ENCODE measurements around the gene SETD6. TPM values are rescaled to one million over a fixed set of nuclear protein-coding genes. Genes with fewer than 3 reads are reported as not detected.

The SETD6 gene, protein sequence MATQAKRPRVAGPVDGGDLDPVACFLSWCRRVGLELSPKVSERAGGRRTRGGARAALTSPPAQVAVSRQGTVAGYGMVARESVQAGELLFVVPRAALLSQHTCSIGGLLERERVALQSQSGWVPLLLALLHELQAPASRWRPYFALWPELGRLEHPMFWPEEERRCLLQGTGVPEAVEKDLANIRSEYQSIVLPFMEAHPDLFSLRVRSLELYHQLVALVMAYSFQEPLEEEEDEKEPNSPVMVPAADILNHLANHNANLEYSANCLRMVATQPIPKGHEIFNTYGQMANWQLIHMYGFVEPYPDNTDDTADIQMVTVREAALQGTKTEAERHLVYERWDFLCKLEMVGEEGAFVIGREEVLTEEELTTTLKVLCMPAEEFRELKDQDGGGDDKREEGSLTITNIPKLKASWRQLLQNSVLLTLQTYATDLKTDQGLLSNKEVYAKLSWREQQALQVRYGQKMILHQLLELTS
- 10 to 100 TPM; 37.3 to 59.2 (median 44.4) TPM for total RNA-seq

DNA sequence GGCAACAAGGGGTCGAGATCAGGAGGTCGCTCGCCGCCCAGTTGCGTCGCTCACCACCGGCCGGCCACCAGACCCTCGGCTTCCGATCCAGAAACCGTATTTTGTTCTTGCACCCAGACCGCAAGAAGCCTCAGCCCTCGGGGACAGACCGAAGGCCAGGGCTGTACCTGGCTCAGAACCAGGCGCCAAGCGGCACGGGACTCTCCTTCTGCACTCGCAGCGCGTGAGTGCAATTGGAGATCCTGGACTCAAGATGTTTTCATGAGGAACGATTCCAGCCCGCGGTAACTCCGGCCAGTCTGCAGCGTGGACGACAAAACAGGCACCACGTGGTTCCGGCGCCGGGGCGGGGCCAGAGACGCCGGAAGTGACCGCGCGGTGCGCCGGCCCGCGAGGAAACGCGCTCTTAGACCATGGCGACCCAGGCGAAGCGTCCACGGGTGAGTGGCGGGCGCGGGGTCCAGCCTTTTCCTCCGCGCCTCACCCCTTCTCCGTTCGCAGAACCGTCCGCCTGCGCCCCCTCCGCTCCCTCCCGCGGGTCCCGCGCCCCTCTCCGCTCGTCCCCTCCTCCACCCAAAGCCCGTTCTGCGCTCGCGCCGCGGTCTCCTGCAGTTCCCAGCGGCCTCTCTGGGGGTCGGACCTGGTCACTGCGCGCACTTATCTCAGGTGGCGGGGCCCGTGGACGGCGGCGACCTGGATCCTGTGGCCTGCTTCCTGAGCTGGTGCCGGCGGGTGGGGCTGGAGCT lies at the start of gene SETD6:
Gene SETD6 (plus strand): TSS at position 393 of the 746 bp plus-strand sequence. CDS start 21 bp downstream, at position 414.
- no peaks in the 10 kb centered on the region for H3K9me3 ChIP-seq
- DNase-seq, result peak; percentile 92 to 93
- TF ChIP-seq, protein P1, sequence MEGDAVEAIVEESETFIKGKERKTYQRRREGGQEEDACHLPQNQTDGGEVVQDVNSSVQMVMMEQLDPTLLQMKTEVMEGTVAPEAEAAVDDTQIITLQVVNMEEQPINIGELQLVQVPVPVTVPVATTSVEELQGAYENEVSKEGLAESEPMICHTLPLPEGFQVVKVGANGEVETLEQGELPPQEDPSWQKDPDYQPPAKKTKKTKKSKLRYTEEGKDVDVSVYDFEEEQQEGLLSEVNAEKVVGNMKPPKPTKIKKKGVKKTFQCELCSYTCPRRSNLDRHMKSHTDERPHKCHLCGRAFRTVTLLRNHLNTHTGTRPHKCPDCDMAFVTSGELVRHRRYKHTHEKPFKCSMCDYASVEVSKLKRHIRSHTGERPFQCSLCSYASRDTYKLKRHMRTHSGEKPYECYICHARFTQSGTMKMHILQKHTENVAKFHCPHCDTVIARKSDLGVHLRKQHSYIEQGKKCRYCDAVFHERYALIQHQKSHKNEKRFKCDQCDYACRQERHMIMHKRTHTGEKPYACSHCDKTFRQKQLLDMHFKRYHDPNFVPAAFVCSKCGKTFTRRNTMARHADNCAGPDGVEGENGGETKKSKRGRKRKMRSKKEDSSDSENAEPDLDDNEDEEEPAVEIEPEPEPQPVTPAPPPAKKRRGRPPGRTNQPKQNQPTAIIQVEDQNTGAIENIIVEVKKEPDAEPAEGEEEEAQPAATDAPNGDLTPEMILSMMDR (IDR thresholded peaks at IDR 0.05), result peak in 4 of 6 experiments; percentile 22 to 40 (median 30)
- peak in 1 of 2 donors; percentile 65 for TF ChIP-seq POLR2A (IDR thresholded peaks at IDR 0.05)
- H3K27ac ChIP-seq, result peak within 1 kb of the TSS; percentile 18 to 74 (median 60)
- intact Hi-C loops (cut with DNase I), result loop anchor here (10.0 kb wide), 1 partner anchor 240 kb away; no protein-coding TSS in a partner anchor
- peaks cover 9 to 10% of the 10 kb centered on the region in 2 donors for H3K4me1 ChIP-seq
- H3K4me3 ChIP-seq (replicated peaks in 1 of 3), result peak within 1 kb of the TSS; percentile 12 to 87 (median 70)
- no peaks in the 10 kb centered on the region for H3K27me3 ChIP-seq
- peaks cover 14 to 32% of the 10 kb centered on the region in 2 donors for H3K36me3 ChIP-seq
- 0 to 1% methylated on average over 12 to 50 of the region's 80 CpGs for WGBS, 2 donors

DNA sequence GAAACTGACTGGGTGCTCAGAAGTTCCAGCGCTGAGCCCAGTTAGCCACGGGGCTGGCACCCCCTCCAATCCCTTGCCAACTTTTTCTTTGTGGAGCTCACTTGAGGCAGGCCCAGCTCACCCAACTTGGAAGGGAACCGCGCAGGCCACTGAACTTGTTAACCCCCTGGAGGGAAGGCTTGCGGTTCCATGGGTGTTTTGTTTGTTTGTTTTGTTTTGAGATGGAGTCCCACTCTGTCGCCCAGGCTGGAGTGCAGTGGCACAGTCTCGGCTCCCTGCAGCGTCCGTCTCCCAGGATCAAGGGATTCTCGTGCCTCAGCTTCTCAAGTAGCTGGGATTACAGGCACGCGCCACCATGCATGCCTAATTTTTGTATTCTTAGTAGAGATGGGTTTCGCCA lies 49.5 kb upstream of the SETD6 start:
- no peak for DNase-seq
- Histone ChIP-seq H3K36me3 (no peaks in the 10 kb centered on the region), H3K27me3 (peaks cover 4% of the 10 kb centered on the region), H3K27ac (no peak overlapping the region), H3K4me1 (peaks cover 0 to 20% of the 10 kb centered on the region in 2 donors), H3K4me3 (replicated peaks in 1 of 3) (no peak overlapping the region), H3K9me3 (no peaks in the 10 kb centered on the region)
- whole genome bisulfite sequencing, 2 donors, result 62 to 72% methylated on average over 12 to 13 of the region's 13 CpGs
- intact Hi-C loops (cut with DNase I), result no loop called here
- TF ChIP-seq, protein P1 (IDR thresholded peaks at IDR 0.05), result no peak
- no peak for TF ChIP-seq POLR2A (IDR thresholded peaks at IDR 0.05)

DNA sequence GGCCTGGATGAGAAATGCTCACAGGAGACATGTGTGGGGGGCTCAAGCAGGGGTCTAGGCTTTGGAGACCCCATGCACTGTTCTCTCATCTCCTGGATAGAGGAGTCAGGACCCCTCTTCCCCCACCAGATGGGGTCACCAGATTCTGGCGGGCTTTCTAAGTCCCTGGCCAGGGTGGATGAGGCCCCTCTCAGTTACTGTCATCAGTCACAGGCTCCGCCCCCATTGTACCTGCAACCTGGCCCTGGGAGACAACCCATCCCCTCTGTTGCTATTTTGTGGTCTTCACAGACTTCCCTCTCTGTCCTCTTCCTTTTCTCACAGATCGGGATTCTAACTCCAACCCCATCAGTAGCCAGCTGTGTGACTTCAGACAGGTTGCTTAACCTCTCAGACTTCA lies 48.9 kb upstream of the SETD6 start:
- Histone ChIP-seq H3K36me3 (no peaks in the 10 kb centered on the region), H3K9me3 (no peaks in the 10 kb centered on the region), H3K4me1 (peaks cover 0 to 20% of the 10 kb centered on the region in 2 donors), H3K27me3 (peaks cover 4% of the 10 kb centered on the region), H3K27ac (no peak overlapping the region), H3K4me3 (replicated peaks in 1 of 3) (no peak overlapping the region)
- WGBS, 2 donors, result 87 to 92% methylated on average over 3 of the region's 3 CpGs
- intact Hi-C loops (cut with DNase I), result no loop called here
- no peak for DNase-seq
- TF ChIP-seq POLR2A (IDR thresholded peaks at IDR 0.05), result no peak
- TF ChIP-seq, protein P1 (IDR thresholded peaks at IDR 0.05), result no peak

DNA sequence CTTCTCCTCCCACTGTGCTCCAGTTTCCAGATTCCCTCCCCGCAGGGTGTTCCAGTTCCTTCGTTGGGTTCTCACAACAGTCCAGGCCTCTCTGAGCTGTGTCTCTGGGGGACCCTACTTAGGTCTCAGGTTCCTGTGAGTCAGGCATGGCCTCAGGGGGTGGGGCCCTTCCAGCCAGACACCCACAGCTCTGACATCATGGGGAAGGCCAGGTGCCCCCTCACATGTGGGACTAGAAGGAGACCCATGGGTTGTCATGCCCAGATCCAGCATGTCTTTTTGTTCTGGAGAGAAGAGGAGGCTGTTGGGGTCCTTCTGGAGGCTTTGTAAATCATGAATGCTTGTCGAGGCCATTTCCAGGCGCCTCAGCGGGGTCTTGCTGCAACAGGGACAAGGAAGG lies 47.4 kb upstream of the SETD6 start:
- Histone ChIP-seq H3K4me3 (replicated peaks in 1 of 3) (no peak overlapping the region), H3K9me3 (no peaks in the 10 kb centered on the region), H3K36me3 (no peaks in the 10 kb centered on the region), H3K27me3 (peaks cover 4% of the 10 kb centered on the region), H3K4me1 (peaks cover 0 to 20% of the 10 kb centered on the region in 2 donors), H3K27ac (no peak overlapping the region)
- WGBS, 2 donors, result 88 to 92% methylated on average over 5 of the region's 5 CpGs
- TF ChIP-seq, protein P1 (IDR thresholded peaks at IDR 0.05), result no peak
- no peak for TF ChIP-seq POLR2A (IDR thresholded peaks at IDR 0.05)
- intact Hi-C loops (cut with DNase I), result no loop called here
- no peak for DNase-seq

All from thyroid gland (tissue), 4 donors.